ENCODE data around the gene SCRG1.

Gene SCRG1

GRCh38 chr4:173386751-173387150 lies 12.2 kb downstream of the SCRG1 start:
- TF ChIP-seq CTCF (conservative IDR thresholded peaks at IDR 0.05; ENCODE audit: low read depth) = no peak
- ChIA-PET POLR2A (ENCODE audit: low non-redundant PET) (no interaction called here), CTCF (no interaction called here)
- no peak overlapping the region for H3K27ac ChIP-seq
- DNase-seq (ENCODE audit: low spot score) = no peak

GRCh38 chr4:173382349-173382748 lies 16.6 kb downstream of the SCRG1 start:
- CTCF ChIA-PET = no interaction called here

GRCh38 chr4:173381610-173382009 lies 17.3 kb downstream of the SCRG1 start:
- no peak for DNase-seq (ENCODE audit: low spot score)
- no peak for TF ChIP-seq CTCF (conservative IDR thresholded peaks at IDR 0.05; ENCODE audit: low read depth)
- H3K27ac ChIP-seq = no peak overlapping the region
- ChIA-PET CTCF (no interaction called here), POLR2A (ENCODE audit: low non-redundant PET) (no interaction called here)

More at GRCh38 chr4:173382349-173382748, 16.6 kb downstream of the SCRG1 start:
- POLR2A ChIA-PET (ENCODE audit: low non-redundant PET) = no interaction called here
- no peak for DNase-seq (ENCODE audit: low spot score)
- no peak overlapping the region for H3K27ac ChIP-seq
- TF ChIP-seq CTCF (conservative IDR thresholded peaks at IDR 0.05; ENCODE audit: low read depth) = no peak

GRCh38 chr4:173380987-173381386 lies 17.9 kb downstream of the SCRG1 start:
- ChIA-PET CTCF (no interaction called here), POLR2A (ENCODE audit: low non-redundant PET) (no interaction called here)
- no peak overlapping the region for H3K27ac ChIP-seq
- no peak for TF ChIP-seq CTCF (conservative IDR thresholded peaks at IDR 0.05; ENCODE audit: low read depth)
- DNase-seq (ENCODE audit: low spot score) = no peak

GRCh38 chr4:173379929-173380328 lies 19.0 kb downstream of the SCRG1 start:
- H3K27ac ChIP-seq = no peak overlapping the region
- ChIA-PET CTCF (no interaction called here), POLR2A (ENCODE audit: low non-redundant PET) (no interaction called here)
- TF ChIP-seq CTCF (conservative IDR thresholded peaks at IDR 0.05; ENCODE audit: low read depth) = no peak
- no peak for DNase-seq (ENCODE audit: low spot score)

- no peak for TF ChIP-seq CTCF (conservative IDR thresholded peaks at IDR 0.05; ENCODE audit: low read depth)
- no peak overlapping the region for H3K27ac ChIP-seq
- no peak for DNase-seq (ENCODE audit: low spot score)
- POLR2A ChIA-PET (ENCODE audit: low non-redundant PET) = no interaction called here
- CTCF ChIA-PET = no interaction called here
These were observed 24.3 kb downstream of the SCRG1 start for GRCh38 chr4:173374588-173374987.

All from RWPE1 (cell line).